Mammary epithelial cell (primary cell): ENCODE results near the gene SLC8A1.

Experiments used
- CTCF ChIP-seq, 2 donors: IDR thresholded peaks in 1 of 2; conservative IDR thresholded peaks in 1 of 2; 2 replicates each; pipeline ENCODE4 v1.5.1; 2011 to 2012; ENCODE audit warnings: inconsistent platforms in 2 of 2, low read length in 2 of 2, mild to moderate bottlenecking in 2 of 2, control low read depth in 1 of 2, low read depth in 1 of 2; ENCODE audit not compliant: insufficient read depth in 1 of 2; ENCODE audit errors: extremely low read depth in 1 of 2
- EZH2 ChIP-seq: IDR thresholded peaks from 2 replicates; pipeline ENCODE4 v1.6.1; 2012; ENCODE audit warnings: low read length, inconsistent platforms, borderline replicate concordance

GRCh38 chr2:40388161-40388560 is 63.7 kb downstream of the SLC8A1 start:
- TF ChIP-seq EZH2 (no peak), CTCF (conservative IDR thresholded peaks at IDR 0.05 in 1 of 2, IDR thresholded peaks at IDR 0.05 in 1 of 2; ENCODE audit: extremely low read depth in 1 of 2, insufficient read depth in 1 of 2, low read depth in 1 of 2, low read length in 2 of 2) (no peak)
